D341Med (cell line): ENCODE results near the gene GPR137B.
A peak's percentile ranks its signal among the peaks of the same experiment; 100 is the strongest.
"Not testable (repeated sequence)": the region's sequence is repeated elsewhere in the genome, so short reads cannot be mapped to it uniquely, and the experiment has no call there.

Experiments used
- DNase-seq: peaks from one replicate; pipeline ENCODE4 v3.0.0; 2012; ENCODE audit warnings: low spot score

GPR137B gene, protein sequence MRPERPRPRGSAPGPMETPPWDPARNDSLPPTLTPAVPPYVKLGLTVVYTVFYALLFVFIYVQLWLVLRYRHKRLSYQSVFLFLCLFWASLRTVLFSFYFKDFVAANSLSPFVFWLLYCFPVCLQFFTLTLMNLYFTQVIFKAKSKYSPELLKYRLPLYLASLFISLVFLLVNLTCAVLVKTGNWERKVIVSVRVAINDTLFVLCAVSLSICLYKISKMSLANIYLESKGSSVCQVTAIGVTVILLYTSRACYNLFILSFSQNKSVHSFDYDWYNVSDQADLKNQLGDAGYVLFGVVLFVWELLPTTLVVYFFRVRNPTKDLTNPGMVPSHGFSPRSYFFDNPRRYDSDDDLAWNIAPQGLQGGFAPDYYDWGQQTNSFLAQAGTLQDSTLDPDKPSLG

GRCh38 chr1:236142253-236143103 lies at the start of gene GPR137B:
TSS of gene GPR137B (plus strand) at chr1:236142539. CDS start at chr1:236142623, 84 bp downstream.
- DNase-seq = peak; percentile 87

DNA sequence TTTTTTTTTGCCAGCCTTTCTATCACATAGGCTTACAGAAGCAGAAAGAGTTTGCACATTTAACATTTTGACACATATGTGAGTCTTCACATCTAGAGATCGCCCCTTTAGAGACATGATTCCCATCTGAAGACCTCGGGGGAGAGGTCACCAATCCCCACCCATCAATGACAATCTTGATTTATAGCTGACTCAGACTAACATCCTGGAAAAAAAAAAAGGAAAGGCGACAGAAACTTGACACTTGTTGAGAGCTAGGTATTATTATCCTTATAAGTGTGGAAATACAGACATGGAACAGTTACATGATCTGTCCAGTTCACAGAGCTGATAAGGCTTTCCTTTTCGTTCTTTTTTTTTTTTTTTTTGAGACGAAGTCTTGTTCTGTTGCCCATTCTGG lies 49.4 kb upstream of the GPR137B start:
- DNase-seq = no peak

GRCh38 chr1:236095705-236096520 lies 46.4 kb upstream of the GPR137B start:
- DNase-seq = no peak

- DNase-seq = not testable (repeated sequence)
Measured at GRCh38 chr1:236096660-236097482, 45.5 kb upstream of the GPR137B start.

DNA sequence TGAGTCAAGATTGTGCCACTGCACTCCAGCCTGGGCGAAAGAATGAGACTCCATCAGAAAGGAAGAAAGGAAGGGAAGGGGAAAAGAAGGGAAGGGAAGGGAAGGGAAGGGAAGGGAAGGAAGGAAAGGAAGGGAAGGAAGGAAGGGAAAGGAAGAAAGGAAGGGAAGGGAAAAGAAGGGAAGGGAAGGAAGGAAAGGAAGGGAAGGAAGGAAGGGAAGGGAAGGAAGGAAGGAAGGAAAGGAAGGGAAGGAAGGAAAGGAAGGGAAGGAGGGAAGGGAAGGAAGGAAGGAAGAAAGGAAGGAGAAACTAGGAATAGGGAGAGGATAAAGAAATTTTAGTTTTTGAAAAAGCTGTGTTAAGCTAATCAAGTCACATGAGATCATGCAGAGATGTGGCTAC lies 44.1 kb upstream of the GPR137B start:
- no peak for DNase-seq

- DNase-seq = no peak
Measured at GRCh38 chr1:236099355-236099974, 42.9 kb upstream of the GPR137B start.

DNA sequence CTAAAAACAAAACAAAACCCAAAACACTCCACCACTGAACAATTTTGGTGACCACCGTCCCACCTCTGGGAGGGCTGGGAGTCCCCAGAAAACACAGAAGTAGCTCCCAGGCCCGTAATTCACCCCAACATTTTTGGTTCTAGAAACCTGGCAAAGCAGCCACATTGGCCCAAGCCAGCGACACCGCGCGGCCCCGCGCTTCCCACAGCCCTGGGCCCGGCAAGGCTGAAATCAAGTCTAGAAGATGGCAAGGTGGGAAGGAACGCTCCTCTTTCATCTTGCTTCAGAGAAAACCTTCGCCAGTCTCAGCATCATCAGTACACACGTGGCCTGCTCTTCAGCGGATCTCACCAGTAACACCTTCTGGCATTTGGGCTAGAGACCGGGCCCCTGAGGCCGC lies 41.5 kb upstream of the GPR137B start:
- no peak for DNase-seq

DNA sequence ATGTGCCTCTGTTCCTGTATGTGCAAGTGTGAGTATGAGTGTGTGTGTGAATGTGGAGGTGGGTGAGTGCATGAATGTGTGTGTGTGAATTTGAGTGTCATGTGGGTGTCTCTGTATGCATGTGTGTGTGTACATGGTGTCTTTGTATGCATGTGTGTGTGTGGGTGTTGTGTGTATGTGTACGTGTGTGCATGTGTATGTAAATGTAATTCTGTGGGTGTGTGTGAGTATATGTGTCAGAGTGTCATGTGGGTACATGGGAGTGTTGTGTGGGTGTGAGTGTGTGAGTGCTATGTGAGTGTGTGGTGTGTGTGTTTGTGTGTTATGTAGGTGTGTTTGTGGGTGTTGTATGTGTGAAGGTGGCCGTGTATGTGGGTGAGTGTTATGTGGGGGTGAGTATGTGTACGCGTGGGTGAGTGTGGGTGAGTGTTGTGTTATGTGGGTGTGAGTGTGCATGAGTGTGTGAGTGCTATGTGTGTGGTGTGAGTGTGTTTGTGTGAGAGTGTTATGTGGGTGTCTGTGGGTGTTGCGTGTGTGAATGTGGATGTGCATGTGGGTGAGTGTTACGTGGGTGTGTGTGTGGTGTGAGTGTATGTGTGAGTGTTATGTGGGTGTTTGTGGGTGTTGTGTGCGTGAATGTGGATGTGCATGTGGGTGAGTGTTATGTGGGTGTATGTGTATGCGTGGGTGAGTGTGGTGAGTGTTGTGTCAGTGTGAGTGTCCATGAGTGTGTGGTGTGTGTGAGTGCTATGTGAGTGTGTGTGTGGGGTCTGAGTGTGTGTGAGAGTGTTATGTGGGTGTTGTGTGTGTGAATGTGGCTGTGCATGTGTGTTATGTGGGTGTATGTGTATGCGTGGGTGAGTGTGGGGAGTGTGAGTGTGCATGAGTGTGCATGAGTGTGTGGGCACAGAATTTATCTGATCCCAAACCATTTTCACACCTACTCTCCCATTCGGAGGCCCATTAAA lies 40.8 kb upstream of the GPR137B start:
- DNase-seq = no peak

GRCh38 chr1:236102611-236103010 lies 39.7 kb upstream of the GPR137B start:
- DNase-seq = no peak

DNA sequence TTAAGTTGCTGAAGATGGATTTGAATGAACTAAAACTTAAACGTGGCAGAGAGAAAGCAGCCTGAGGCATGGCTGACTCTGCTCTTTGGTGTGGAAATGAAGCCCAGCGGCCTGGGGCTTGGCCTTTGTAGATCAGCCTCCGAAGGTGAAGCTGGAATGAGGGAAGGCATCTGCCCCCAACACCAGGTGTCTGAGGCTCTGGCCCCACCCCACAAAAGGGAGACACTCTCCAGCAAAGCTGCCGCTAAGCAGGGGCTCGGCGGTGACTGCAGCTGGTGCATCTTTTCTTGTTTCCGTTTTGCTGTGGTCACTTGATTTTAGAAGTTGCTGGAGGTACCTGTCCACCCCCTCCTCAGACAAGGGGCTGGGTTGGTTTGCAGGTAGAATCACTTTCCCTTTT lies 39.3 kb upstream of the GPR137B start:
- no peak for DNase-seq

DNA sequence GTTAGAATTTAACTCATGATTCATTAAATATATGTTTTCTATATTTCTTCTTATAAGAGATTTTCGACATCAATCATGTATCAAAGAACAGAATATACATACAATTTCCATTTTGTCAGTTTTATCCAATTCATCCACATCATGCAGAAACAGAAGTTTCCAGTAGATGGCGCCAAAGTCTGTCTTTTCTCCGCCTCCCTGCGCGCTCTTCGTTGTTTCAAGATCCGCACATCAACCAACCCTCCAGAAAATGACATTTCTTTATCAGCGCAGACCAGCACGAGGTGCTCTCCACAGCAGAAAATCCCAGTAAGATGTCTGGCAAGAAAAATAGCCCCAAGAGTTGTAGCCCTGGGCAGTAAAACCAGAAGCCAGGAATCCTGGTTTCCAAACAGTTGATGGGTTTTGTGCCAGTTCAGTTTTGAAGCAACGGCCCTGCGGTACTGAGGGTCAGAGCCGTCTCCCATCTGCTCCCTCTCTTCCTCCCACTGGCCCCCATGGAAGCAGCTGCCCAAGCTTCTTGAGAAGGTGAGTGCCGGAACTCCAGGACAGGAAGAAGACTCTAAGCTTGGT lies 38.6 kb upstream of the GPR137B start:
- DNase-seq = peak; percentile 82

DNA sequence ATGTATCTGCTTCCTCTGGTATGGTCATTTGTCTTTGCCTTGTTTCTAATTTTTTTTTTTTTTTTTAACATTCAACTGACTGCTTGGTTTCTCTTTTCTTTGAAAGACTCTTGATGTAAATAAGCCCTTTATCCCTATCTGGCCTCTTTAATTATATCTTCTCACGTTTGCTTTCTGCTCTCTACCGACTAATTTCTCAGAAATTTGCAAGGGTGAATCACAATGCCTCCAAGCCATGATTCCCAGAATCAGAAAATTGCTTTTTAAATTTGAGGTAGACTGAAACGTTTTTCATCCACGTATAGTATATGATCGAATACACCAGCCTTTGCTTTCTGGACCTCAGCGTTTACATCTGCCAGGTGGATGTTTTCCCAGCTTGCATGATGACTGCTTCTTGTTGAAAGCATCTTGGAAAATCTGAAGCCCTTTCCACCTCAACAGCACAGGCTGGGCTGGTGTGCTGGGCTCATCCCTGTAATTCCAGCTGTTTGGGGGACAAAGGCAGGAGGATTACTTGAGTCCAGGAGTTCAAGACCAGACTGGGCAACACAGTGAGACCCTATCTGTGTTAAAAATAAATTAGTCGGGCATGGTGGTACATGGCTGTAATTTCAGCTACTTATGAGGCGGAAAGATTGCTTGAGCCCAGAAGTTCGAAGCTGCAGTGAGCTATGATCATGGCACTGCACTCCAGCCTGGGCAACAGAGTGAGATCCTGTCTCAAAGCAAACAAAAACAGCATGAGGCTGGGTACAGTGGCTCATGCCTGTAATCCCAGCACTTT lies 35.0 kb upstream of the GPR137B start:
- no peak for DNase-seq

DNA sequence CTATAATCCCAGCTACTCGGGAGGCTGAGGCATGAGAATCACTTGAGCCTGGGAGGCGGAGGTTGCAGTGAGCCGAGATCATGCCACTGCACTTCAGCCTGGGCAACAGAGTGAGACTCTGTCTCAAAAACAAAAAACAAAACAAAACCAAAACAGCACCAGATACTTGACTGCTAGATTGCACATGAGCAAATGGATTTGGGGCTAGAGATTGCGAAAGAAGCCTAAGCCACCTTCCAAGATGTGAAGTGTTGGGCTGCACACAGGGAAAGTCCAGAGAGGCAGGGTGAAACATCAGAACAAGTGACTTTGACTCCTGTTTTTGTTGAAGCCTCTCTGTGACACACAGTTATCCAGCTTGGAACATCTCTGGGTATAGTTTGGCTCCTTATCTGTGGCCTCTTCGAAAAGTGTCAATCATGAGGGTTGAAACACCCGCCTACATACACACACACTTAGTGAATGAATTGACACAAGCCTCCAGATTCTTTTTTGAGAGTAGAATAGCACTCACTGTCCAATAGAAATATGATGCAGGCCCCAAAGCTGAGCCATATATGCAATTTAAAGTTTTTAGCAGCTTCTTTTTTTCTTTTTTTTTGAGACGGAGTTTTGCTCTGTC lies 34.2 kb upstream of the GPR137B start:
- no peak for DNase-seq

DNA sequence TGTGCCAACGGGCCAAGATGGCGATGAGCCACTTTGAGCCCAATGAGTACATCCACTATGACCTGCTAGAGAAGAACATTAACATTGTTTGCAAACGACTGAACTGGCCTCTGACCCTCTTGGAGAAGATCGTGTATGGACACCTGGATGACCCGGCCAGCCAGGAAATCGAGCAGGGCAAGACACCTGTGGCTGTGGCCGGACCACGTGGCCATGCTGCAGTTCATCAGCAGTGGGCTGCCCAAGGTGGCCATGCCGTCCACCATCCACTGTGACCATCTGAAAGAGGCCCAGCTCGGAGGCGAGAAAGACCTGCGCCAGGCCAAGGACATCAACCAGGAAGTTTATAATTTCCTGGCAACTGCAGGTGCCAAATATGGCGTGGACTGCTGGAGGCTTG lies 32.2 kb upstream of the GPR137B start:
- no peak for DNase-seq

- DNase-seq = no peak
Measured at GRCh38 chr1:236111527-236112331, 30.6 kb upstream of the GPR137B start.

- DNase-seq = no peak
Measured at GRCh38 chr1:236112332-236112627, 30.1 kb upstream of the GPR137B start.

GRCh38 chr1:236113324-236114032 lies 28.9 kb upstream of the GPR137B start:
- no peak for DNase-seq
